ENCODE results near the gene AP2A2. TPM values are rescaled to one million over a fixed set of nuclear protein-coding genes. Genes with fewer than 3 reads are reported as not detected.

Gene AP2A2
- total RNA-seq, 1 experiment from 2014 or later, result 123 TPM

DNA sequence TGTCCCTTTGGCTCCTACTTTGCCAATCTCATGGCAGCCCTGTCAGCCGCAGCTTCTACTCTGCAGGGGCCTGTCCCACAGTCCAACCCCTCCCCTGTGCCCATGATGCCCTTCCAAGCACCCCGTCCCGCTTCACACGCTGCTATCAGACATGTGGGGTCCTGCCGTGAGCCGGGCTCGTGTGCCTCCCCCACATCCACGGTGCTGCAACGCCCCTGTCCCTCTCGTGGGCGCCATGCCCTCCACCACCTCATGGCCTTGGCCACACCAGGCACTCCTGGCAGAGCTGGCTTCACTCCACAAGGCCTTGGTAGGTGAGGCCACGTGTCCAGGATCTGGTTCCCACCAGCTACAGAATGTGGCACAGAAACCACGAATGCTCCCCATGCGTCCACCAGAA is 38.1 kb upstream of the AP2A2 start:
- ATAC-seq (no peak), DNase-seq (ENCODE audit: low read depth, low spot score) (no peak)
- H3K36me3 ChIP-seq (ENCODE audit: control insufficient read depth, insufficient read depth, low read length), result no peaks in the 10 kb centered on the region
- in situ Hi-C loops (cut with HindIII; ENCODE audit: low pct_unique_long_range_greater_than_20kb, low sequenced_read_pairs) (no loop called here), intact Hi-C loops (cut with micrococcal nuclease; ENCODE audit: unreplicated experiment) (no loop called here)
- no peaks in the 10 kb centered on the region for H3K27me3 ChIP-seq (ENCODE audit: control insufficient read depth, insufficient read depth, low read length)
- no TSS peak for BruUV-seq (replicated peaks)
- no peak overlapping the region for H3K4me3 ChIP-seq (ENCODE audit: low read depth in 2 of 2, low read length in 2 of 2)
- CTCF ChIA-PET, result no interaction called here
- H3K27ac ChIP-seq (ENCODE audit: low read length), result no peak overlapping the region
- no peaks in the 10 kb centered on the region for H3K9me3 ChIP-seq (ENCODE audit: control insufficient read depth, insufficient read depth, low read depth, low read length)
- POLR2A ChIA-PET, result interaction anchor here (0.6 kb wide), 1 partner anchor 325 kb away, joined by 4 read pairs; no protein-coding TSS in a partner anchor
- peaks cover 12% of the 10 kb centered on the region for H3K4me1 ChIP-seq (ENCODE audit: control insufficient read depth, insufficient read depth, low read length)
- no peak for TF ChIP-seq TCF7L2 (IDR thresholded peaks at IDR 0.05; ENCODE audit: low read depth, low read length)
- no peak for TF ChIP-seq POLR2AphosphoS5 (IDR thresholded peaks at IDR 0.05; ENCODE audit: low read depth, low read length)
- TF ChIP-seq, protein P1, sequence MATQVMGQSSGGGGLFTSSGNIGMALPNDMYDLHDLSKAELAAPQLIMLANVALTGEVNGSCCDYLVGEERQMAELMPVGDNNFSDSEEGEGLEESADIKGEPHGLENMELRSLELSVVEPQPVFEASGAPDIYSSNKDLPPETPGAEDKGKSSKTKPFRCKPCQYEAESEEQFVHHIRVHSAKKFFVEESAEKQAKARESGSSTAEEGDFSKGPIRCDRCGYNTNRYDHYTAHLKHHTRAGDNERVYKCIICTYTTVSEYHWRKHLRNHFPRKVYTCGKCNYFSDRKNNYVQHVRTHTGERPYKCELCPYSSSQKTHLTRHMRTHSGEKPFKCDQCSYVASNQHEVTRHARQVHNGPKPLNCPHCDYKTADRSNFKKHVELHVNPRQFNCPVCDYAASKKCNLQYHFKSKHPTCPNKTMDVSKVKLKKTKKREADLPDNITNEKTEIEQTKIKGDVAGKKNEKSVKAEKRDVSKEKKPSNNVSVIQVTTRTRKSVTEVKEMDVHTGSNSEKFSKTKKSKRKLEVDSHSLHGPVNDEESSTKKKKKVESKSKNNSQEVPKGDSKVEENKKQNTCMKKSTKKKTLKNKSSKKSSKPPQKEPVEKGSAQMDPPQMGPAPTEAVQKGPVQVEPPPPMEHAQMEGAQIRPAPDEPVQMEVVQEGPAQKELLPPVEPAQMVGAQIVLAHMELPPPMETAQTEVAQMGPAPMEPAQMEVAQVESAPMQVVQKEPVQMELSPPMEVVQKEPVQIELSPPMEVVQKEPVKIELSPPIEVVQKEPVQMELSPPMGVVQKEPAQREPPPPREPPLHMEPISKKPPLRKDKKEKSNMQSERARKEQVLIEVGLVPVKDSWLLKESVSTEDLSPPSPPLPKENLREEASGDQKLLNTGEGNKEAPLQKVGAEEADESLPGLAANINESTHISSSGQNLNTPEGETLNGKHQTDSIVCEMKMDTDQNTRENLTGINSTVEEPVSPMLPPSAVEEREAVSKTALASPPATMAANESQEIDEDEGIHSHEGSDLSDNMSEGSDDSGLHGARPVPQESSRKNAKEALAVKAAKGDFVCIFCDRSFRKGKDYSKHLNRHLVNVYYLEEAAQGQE (IDR thresholded peaks at IDR 0.05; ENCODE audit: insufficient read depth in 1 of 2, low read depth in 2 of 2, low read length in 1 of 2), result no peak
- TF ChIP-seq, protein P2, sequence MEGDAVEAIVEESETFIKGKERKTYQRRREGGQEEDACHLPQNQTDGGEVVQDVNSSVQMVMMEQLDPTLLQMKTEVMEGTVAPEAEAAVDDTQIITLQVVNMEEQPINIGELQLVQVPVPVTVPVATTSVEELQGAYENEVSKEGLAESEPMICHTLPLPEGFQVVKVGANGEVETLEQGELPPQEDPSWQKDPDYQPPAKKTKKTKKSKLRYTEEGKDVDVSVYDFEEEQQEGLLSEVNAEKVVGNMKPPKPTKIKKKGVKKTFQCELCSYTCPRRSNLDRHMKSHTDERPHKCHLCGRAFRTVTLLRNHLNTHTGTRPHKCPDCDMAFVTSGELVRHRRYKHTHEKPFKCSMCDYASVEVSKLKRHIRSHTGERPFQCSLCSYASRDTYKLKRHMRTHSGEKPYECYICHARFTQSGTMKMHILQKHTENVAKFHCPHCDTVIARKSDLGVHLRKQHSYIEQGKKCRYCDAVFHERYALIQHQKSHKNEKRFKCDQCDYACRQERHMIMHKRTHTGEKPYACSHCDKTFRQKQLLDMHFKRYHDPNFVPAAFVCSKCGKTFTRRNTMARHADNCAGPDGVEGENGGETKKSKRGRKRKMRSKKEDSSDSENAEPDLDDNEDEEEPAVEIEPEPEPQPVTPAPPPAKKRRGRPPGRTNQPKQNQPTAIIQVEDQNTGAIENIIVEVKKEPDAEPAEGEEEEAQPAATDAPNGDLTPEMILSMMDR (IDR thresholded peaks at IDR 0.05), result no peak
- no peak for TF ChIP-seq SIN3A (IDR thresholded peaks at IDR 0.05; ENCODE audit: borderline replicate concordance, insufficient read depth, low read depth, low read length)

DNA sequence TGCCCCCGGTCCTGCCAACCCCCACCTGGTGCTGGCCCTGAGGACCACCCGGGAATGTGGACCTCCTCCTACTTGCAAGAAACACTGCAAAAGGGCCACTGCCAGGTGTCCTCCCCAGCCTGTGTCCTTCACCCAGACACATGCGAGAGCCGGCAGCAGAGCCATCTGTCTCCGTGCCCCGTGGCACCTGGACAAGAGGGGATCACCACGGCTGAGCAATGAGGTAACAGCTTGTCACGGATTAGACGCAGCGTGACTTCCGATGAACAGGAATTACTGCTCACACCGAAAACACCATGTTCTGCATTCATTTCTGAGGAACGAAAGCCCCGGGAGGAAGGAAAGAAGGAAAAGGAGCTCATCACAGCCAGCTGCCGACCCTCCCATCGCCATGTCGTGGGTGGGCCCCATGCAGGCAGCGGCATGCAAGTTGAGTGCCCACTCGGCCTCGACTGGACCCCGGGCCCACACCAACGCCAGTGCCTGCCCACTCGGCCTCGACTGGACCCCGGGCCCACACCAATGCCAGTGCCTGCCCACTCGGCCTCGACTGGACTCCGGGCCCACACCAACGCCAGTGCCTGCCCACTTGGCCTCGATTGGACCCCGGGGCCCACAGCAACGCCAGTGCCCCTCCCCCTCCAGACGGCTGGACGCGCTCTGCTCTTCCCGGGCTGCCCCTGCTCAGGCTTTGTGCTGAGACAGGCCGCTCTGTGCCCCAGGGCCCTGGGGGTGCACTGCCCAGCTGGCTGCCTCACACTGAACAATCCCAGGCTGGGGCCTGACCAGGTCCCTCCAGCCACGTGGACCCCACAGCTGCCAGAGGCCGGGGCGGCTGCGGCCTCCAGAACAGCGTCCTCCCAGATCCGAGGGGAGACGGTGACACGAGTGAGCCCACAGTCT is 37.1 kb upstream of the AP2A2 start:
- H3K27me3 ChIP-seq (ENCODE audit: control insufficient read depth, insufficient read depth, low read length), result no peaks in the 10 kb centered on the region
- DNase-seq (ENCODE audit: low read depth, low spot score), result no peak
- ATAC-seq, result no peak
- no peaks in the 10 kb centered on the region for H3K36me3 ChIP-seq (ENCODE audit: control insufficient read depth, insufficient read depth, low read length)
- intact Hi-C loops (cut with micrococcal nuclease; ENCODE audit: unreplicated experiment) (no loop called here), in situ Hi-C loops (cut with HindIII; ENCODE audit: low pct_unique_long_range_greater_than_20kb, low sequenced_read_pairs) (no loop called here)
- BruUV-seq (replicated peaks), result no TSS peak
- H3K9me3 ChIP-seq (ENCODE audit: control insufficient read depth, insufficient read depth, low read depth, low read length), result no peaks in the 10 kb centered on the region
- no peak overlapping the region for H3K27ac ChIP-seq (ENCODE audit: low read length)
- ChIA-PET CTCF (interaction anchor here (0.6 to 1.1 kb wide), 4 partner anchors 16 to 128 kb away, joined by 3 to 12 read pairs (median 3); partner anchors contain the start of gene AP2A2), POLR2A (interaction anchor here (0.6 kb wide), 1 partner anchor 27 kb away, joined by 7 read pairs; no protein-coding TSS in a partner anchor)
- H3K4me3 ChIP-seq (ENCODE audit: low read depth in 2 of 2, low read length in 2 of 2), result no peak overlapping the region
- peaks cover 19% of the 10 kb centered on the region for H3K4me1 ChIP-seq (ENCODE audit: control insufficient read depth, insufficient read depth, low read length)
- TF ChIP-seq, protein P2 (IDR thresholded peaks at IDR 0.05), result no peak
- no peak for TF ChIP-seq TCF7L2 (IDR thresholded peaks at IDR 0.05; ENCODE audit: low read depth, low read length)
- TF ChIP-seq SIN3A (IDR thresholded peaks at IDR 0.05; ENCODE audit: borderline replicate concordance, insufficient read depth, low read depth, low read length), result no peak
- TF ChIP-seq, protein P1 (IDR thresholded peaks at IDR 0.05; ENCODE audit: insufficient read depth in 1 of 2, low read depth in 2 of 2, low read length in 1 of 2), result no peak
- no peak for TF ChIP-seq POLR2AphosphoS5 (IDR thresholded peaks at IDR 0.05; ENCODE audit: low read depth, low read length)
